ENCODE data around the gene POMP. TPM values are rescaled to one million over a fixed set of nuclear protein-coding genes. Genes with fewer than 3 reads are reported as not detected.

POMP gene
- polyA plus RNA-seq, 1 of the 3 experiments (the other 2 are of a cell fraction) = 37.1 TPM

DNA sequence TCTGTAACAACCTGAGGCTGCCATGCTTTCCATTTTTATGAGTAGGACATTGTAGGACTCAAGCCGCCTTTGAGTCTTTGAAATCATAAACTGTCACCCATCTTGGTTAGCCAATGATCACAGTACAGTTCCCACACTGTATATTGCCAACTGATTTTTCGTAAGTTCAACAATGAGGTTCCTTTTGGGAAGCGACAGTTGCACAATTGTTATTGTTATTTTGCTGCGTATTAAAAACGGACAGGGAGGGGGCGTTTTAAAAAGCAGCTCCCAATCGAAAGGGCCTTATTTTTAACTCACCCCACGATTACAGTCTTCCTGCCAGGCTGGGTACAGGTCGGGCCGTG lies 59.2 kb downstream of the POMP start:
- Histone ChIP-seq H3K79me2 (ENCODE audit: insufficient read depth) (no peaks in the 10 kb centered on the region), H3F3A (replicated peaks; ENCODE audit: insufficient read depth) (peaks cover 6% of the 10 kb centered on the region), H3K4me3 (ENCODE audit: low read depth in 2 of 2, low read length in 1 of 2) (peak overlapping the region; percentile 69 to 81), H3K36me3 (replicated peaks in 1 of 2; ENCODE audit: control insufficient read depth in 1 of 2, insufficient read depth in 2 of 2, low read length in 1 of 2) (no peaks in the 10 kb centered on the region), H3K9me2 (no peaks in the 10 kb centered on the region), H3K27ac (ENCODE audit: low read depth in 2 of 2, low read length in 1 of 2) (peak overlapping the region; percentile 46 to 71), H2AFZ (ENCODE audit: low read depth) (peak overlapping the region; percentile 78), H3K27me3 (ENCODE audit: insufficient read depth) (no peaks in the 10 kb centered on the region; the same call in 1 of the 2 replicates), H3K9ac (peak overlapping the region; percentile 53; the same call in 1 of the 2 replicates), H4K20me1 (ENCODE audit: insufficient read depth) (no peaks in the 10 kb centered on the region), H3K4me2 (peak overlapping the region; percentile 87), H3K4me1 (ENCODE audit: control insufficient read depth in 1 of 2, insufficient read depth in 2 of 2, low read depth in 1 of 2, low read length in 1 of 2) (peaks cover 4% of the 10 kb centered on the region in 2 experiments; a peak in 1 of 4 replicates), H3K9me3 (no peaks in the 10 kb centered on the region)
- WGBS (ENCODE audit: low lambda C conversion rate) = 10% methylated on average over 7 of the region's 10 CpGs
- TF ChIP-seq SIN3A (IDR thresholded peaks at IDR 0.05; ENCODE audit: borderline replicate concordance, low read depth, low read length) (no peak), PBX3 (IDR thresholded peaks at IDR 0.05) (no peak), CTCF (IDR thresholded peaks at IDR 0.05) (no peak)
- TF ChIP-seq, protein P1, sequence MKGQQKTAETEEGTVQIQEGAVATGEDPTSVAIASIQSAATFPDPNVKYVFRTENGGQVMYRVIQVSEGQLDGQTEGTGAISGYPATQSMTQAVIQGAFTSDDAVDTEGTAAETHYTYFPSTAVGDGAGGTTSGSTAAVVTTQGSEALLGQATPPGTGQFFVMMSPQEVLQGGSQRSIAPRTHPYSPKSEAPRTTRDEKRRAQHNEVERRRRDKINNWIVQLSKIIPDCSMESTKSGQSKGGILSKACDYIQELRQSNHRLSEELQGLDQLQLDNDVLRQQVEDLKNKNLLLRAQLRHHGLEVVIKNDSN (IDR thresholded peaks at IDR 0.05; ENCODE audit: borderline replicate concordance, low read depth) = no peak
- TF ChIP-seq, protein P2, sequence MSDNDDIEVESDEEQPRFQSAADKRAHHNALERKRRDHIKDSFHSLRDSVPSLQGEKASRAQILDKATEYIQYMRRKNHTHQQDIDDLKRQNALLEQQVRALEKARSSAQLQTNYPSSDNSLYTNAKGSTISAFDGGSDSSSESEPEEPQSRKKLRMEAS (IDR thresholded peaks at IDR 0.05; ENCODE audit: low read depth) = no peak
- POLR2A ChIA-PET = no interaction called here
- DNase-seq = no peak
- CTCF ChIA-PET = no interaction called here

DNA sequence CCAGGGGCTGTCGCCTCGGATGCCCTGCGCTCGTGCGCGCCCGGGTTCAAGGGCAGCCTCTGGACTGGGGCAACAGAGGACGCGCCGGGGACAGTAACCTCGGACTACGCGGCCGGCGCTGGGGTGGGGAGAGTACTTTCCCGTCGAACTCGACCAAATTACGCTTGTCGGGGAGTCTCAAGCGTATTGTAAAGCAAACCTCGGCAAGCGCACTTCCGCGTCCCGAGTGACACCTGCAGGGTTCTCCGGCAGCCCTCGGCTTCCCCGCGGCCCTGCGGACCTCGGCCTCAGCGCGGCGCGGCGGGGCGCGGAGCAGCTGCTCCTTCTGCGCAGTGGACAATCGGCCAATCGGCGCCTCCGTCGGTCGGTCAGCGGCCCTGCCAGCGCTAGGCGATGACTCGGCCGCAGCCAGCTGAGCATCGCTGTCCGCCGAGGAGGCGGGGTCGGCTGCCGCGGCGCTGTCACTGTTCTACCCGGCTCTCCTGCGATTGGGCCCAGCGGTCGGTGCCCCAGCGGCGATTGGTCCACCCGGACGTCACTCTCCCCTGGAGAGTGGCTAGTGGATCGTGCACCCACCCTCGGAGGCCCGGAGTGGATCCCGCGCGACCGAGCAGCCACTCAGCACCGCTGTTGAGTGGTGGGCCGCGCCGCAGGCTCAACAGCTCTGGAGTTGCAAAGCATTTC lies 59.8 kb downstream of the POMP start, which contains the start of gene SLC46A3:
Gene SLC46A3 (minus strand): TSS at position 428 of the 684 bp plus-strand sequence. CDS start 972 bp downstream, outside the sequence.
- no peaks in the 10 kb centered on the region; the same call in 1 of the 2 replicates for H3K27me3 ChIP-seq (ENCODE audit: insufficient read depth)
- H3K4me3 ChIP-seq (ENCODE audit: low read depth in 2 of 2, low read length in 1 of 2) = peak within 1 kb of the TSS; percentile 69 to 81
- ChIA-PET CTCF (no interaction called here), POLR2A (no interaction called here)
- peaks cover 6% of the 10 kb centered on the region for H3F3A ChIP-seq (replicated peaks; ENCODE audit: insufficient read depth)
- 0% methylated on average over 10 of the region's 78 CpGs for WGBS (ENCODE audit: low lambda C conversion rate)
- peak; percentile 98 for DNase-seq
- no peaks in the 10 kb centered on the region for H4K20me1 ChIP-seq (ENCODE audit: insufficient read depth)
- H3K36me3 ChIP-seq (replicated peaks in 1 of 2; ENCODE audit: control insufficient read depth in 1 of 2, insufficient read depth in 2 of 2, low read length in 1 of 2) = no peaks in the 10 kb centered on the region
- no peaks in the 10 kb centered on the region for H3K9me3 ChIP-seq
- no peaks in the 10 kb centered on the region for H3K79me2 ChIP-seq (ENCODE audit: insufficient read depth)
- H3K27ac ChIP-seq (ENCODE audit: low read depth in 2 of 2, low read length in 1 of 2) = peak within 1 kb of the TSS; percentile 46 to 71
- peaks cover 4% of the 10 kb centered on the region in 2 experiments; a peak in 1 of 4 replicates for H3K4me1 ChIP-seq (ENCODE audit: control insufficient read depth in 1 of 2, insufficient read depth in 2 of 2, low read depth in 1 of 2, low read length in 1 of 2)
- no peaks in the 10 kb centered on the region for H3K9me2 ChIP-seq
- H2AFZ ChIP-seq (ENCODE audit: low read depth) = peak within 1 kb of the TSS; percentile 99
- peak within 1 kb of the TSS; percentile 53; the same call in 1 of the 2 replicates for H3K9ac ChIP-seq
- H3K4me2 ChIP-seq = peak within 1 kb of the TSS; percentile 87
- peak; percentile 13; the same call in 1 of the 2 replicates for TF ChIP-seq CTCF (IDR thresholded peaks at IDR 0.05)
- peak; percentile 54 for TF ChIP-seq NRF1 (IDR thresholded peaks at IDR 0.05; ENCODE audit: low read depth, low read length)
- no peak for TF ChIP-seq REST (IDR thresholded peaks at IDR 0.05; ENCODE audit: low read depth, low read length)
- TF ChIP-seq TEAD4 (IDR thresholded peaks at IDR 0.05; ENCODE audit: borderline replicate concordance, insufficient read depth) = no peak
- TF ChIP-seq PBX3 (IDR thresholded peaks at IDR 0.05) = peak; percentile 100
- 0 out of 2 replicates have a peak, but pooled peaks have one; percentile 19 for TF ChIP-seq TCF12 (IDR thresholded peaks at IDR 0.05)
- TF ChIP-seq ELF1 (IDR thresholded peaks at IDR 0.05) = peak; percentile 57; the same call in 1 of the 2 replicates
- TF ChIP-seq RCOR1 (IDR thresholded peaks at IDR 0.05; ENCODE audit: low read length) = no peak
- peak; percentile 86 for TF ChIP-seq IRF3 (IDR thresholded peaks at IDR 0.05; ENCODE audit: low read depth, low read length)

Data from SK-N-SH (cell line).